ENCODE data around the gene MIR17HG. TPM values are rescaled to one million over a fixed set of nuclear protein-coding genes. Genes with fewer than 3 reads are reported as not detected.

Gene MIR17HG
- total RNA-seq, 1 donor from 2014 or later = 3.1 TPM

DNA sequence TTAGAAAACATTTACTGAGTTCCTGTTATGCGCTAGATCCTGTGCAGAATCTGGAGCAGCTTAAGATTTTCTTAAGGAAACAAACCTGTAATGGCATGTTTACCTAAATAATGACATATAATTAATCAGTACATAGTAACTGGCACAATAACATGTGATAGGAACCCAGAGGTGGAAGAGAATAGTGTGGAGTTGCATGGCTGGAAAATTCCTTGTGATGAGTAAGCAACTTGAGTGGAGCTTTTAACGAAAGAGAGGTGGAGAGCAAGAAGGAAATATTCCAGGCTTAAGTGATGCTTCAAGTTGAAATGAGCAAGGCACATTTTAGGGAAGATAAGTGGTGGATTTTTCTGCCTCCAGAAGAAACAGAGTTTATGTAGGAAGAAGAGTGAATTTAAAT, 41.7 kb downstream of the MIR17HG start:
- peaks cover 6% of the 10 kb centered on the region for H3K4me1 Mint-ChIP-seq (ENCODE audit: unreplicated experiment)
- TF ChIP-seq, protein P1, sequence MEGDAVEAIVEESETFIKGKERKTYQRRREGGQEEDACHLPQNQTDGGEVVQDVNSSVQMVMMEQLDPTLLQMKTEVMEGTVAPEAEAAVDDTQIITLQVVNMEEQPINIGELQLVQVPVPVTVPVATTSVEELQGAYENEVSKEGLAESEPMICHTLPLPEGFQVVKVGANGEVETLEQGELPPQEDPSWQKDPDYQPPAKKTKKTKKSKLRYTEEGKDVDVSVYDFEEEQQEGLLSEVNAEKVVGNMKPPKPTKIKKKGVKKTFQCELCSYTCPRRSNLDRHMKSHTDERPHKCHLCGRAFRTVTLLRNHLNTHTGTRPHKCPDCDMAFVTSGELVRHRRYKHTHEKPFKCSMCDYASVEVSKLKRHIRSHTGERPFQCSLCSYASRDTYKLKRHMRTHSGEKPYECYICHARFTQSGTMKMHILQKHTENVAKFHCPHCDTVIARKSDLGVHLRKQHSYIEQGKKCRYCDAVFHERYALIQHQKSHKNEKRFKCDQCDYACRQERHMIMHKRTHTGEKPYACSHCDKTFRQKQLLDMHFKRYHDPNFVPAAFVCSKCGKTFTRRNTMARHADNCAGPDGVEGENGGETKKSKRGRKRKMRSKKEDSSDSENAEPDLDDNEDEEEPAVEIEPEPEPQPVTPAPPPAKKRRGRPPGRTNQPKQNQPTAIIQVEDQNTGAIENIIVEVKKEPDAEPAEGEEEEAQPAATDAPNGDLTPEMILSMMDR (IDR thresholded peaks at IDR 0.05) = no peak
- H3K4me3 Mint-ChIP-seq (ENCODE audit: unreplicated experiment) = no peak overlapping the region
- no peak for DNase-seq (ENCODE audit: extremely low spot score, unreplicated experiment)
- H3K27me3 Mint-ChIP-seq (ENCODE audit: unreplicated experiment) = peaks cover 36% of the 10 kb centered on the region
- no peak overlapping the region for H3K27ac Mint-ChIP-seq (ENCODE audit: unreplicated experiment)
- no peaks in the 10 kb centered on the region for H3K9me3 Mint-ChIP-seq (ENCODE audit: unreplicated experiment)
- no peaks in the 10 kb centered on the region for H3K36me3 Mint-ChIP-seq (ENCODE audit: unreplicated experiment)

DNA sequence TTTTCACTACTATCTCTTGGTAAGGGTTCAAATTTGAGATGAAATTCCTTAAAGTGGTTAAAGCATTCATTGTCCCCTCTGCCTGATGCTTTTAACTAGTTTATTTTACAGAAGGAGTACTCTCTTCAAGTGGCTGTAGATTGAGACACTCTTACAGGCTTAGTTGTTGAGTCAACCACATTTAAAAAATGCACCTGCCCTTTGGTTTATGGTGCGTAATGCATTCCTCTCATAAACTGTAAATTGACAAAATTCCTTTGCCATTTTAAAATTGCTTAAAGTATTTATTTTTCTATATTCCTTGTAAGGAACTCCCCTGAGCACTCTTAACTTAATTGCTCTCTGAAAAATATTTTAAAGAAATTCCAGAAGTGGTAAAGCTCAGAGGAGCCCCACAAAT, 50.1 kb downstream of the MIR17HG start:
- DNase-seq (ENCODE audit: extremely low spot score, unreplicated experiment) = no peak
- Mint-ChIP-seq H3K4me3 (ENCODE audit: unreplicated experiment) (peak overlapping the region; percentile 77), H3K9me3 (ENCODE audit: unreplicated experiment) (no peaks in the 10 kb centered on the region), H3K36me3 (ENCODE audit: unreplicated experiment) (no peaks in the 10 kb centered on the region), H3K4me1 (ENCODE audit: unreplicated experiment) (peaks cover 24% of the 10 kb centered on the region), H3K27me3 (ENCODE audit: unreplicated experiment) (peaks cover 32% of the 10 kb centered on the region), H3K27ac (ENCODE audit: unreplicated experiment) (no peak overlapping the region)
- TF ChIP-seq, protein P1 (IDR thresholded peaks at IDR 0.05) = no peak

DNA sequence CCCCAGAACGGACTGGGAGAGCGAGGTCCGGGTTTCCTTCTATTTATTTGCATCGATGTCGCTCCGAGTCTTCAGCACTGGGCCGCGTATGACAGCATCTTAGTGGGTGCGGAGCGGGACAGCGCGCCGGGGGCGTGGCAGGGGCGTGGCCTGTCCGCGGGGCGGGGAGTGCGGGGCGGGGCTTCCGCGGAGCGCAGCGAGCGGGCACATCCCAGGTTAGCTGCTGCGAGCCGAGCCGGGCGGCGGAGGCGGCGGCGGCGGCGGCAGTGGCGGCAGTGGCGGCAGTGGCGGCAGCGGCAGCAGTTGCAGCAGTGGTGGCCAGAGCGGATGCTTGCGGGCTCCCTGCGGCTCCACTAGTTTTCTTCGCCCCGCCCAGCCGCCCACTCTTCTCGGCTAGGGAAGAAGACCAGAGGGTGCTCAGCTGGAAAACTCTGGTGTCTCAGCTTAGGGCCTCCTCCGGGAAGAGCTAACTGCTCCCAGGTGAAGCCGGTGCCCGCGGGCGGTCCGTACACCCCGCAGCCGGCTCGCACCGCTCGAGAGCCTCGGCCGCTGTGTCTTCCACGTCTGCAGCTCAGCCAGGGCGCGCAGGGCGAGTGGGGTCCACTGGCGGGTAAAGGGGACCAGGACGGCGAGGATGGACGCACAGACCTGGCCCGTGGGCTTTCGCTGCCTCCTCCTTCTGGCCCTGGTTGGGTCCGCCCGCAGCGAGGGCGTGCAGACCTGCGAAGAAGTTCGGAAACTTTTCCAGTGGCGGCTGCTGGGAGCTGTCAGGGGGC, 51.1 kb downstream of the MIR17HG start, which contains the start of gene GPC5:
GPC5 (plus strand) TSS at position 209 of the 776 bp plus-strand sequence.
- TF ChIP-seq, protein P1 (IDR thresholded peaks at IDR 0.05) = no peak
- Mint-ChIP-seq H3K27me3 (ENCODE audit: unreplicated experiment) (peaks cover 29% of the 10 kb centered on the region), H3K36me3 (ENCODE audit: unreplicated experiment) (no peaks in the 10 kb centered on the region), H3K9me3 (ENCODE audit: unreplicated experiment) (no peaks in the 10 kb centered on the region), H3K4me1 (ENCODE audit: unreplicated experiment) (peaks cover 24% of the 10 kb centered on the region), H3K4me3 (ENCODE audit: unreplicated experiment) (peak within 1 kb of the TSS; percentile 77), H3K27ac (ENCODE audit: unreplicated experiment) (no peak within 1 kb of the TSS)
- peak; percentile 92 for DNase-seq (ENCODE audit: extremely low spot score, unreplicated experiment)

DNA sequence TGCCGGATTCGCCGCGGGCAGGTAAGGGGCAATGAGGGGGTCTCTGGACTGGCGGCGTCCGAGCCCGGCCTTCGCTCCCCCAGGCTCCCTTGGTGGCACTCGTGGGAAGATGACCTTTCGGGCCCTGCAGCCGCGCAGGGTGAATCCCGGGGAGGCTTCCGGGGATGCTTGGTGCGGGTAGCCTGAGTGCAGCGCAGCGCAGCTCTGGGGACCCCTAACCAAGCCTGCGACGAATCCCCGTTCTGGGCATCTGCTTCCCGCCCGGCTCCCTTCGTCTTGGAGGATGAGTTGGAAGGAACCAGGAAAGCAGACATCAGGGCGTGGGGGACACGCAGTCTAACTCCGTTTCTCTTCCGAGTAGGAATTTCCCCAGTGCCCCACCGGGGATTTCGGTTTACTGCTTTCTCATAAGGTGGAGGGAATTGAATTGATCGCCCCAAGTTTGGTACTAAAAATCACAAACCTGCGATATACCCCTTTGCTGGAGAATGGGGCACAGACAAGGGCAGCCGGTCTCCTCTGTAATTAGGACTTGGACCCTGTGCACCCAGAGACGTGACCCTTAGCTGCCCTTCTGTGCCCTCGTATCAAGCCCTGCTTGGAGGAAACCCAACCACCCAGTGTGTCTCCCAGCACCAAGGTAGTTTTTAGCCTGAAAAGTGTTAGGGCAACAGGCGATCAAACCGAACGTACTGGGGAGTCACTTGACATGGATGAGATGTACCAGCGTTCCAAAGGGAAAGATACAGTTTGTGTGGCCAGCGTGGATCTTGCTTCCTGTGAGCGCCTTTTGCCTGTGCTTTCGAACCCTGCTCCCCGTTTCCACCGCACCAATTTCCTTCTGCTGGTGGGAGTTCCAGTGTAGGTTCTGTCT, 51.9 kb downstream of the MIR17HG start:
- no peak for DNase-seq (ENCODE audit: extremely low spot score, unreplicated experiment)
- Mint-ChIP-seq H3K27me3 (ENCODE audit: unreplicated experiment) (peaks cover 22% of the 10 kb centered on the region), H3K4me1 (ENCODE audit: unreplicated experiment) (peaks cover 24% of the 10 kb centered on the region)

More for the DNA sequence above, 51.9 kb downstream of the MIR17HG start:
- TF ChIP-seq, protein P1 (IDR thresholded peaks at IDR 0.05) = no peak
- no peaks in the 10 kb centered on the region for H3K36me3 Mint-ChIP-seq (ENCODE audit: unreplicated experiment)
- H3K4me3 Mint-ChIP-seq (ENCODE audit: unreplicated experiment) = peak overlapping the region; percentile 77
- no peak overlapping the region for H3K27ac Mint-ChIP-seq (ENCODE audit: unreplicated experiment)
- H3K9me3 Mint-ChIP-seq (ENCODE audit: unreplicated experiment) = no peaks in the 10 kb centered on the region
